22Rv1 (cell line): ENCODE measurements around the gene TC2N.
"Not testable (repeated sequence)": the region's sequence is repeated elsewhere in the genome, so short reads cannot be mapped to it uniquely, and the experiment has no call there.

Experiments used
- H3K27ac ChIP-seq: fragments of 450-650 bp; 2 replicates; pipeline ENCODE4 v1.5.1; 2017
- ZFX ChIP-seq: fragments of 450-650 bp; IDR thresholded peaks from 2 replicates; pipeline ENCODE4 v1.6.1; 2017; ENCODE audit warnings: antibody characterized with exemption, borderline replicate concordance
- TF ChIP-seq, protein P1 (sequence below): fragments of 450-650 bp; IDR thresholded peaks from 2 replicates; pipeline ENCODE4 v1.5.1; 2017; ENCODE audit warnings: mild to moderate bottlenecking

TC2N gene

GRCh38 chr14:91854327-91854934, 12.9 kb downstream of the TC2N start:
- TF ChIP-seq ZFX, result no peak
- TF ChIP-seq, protein P1, sequence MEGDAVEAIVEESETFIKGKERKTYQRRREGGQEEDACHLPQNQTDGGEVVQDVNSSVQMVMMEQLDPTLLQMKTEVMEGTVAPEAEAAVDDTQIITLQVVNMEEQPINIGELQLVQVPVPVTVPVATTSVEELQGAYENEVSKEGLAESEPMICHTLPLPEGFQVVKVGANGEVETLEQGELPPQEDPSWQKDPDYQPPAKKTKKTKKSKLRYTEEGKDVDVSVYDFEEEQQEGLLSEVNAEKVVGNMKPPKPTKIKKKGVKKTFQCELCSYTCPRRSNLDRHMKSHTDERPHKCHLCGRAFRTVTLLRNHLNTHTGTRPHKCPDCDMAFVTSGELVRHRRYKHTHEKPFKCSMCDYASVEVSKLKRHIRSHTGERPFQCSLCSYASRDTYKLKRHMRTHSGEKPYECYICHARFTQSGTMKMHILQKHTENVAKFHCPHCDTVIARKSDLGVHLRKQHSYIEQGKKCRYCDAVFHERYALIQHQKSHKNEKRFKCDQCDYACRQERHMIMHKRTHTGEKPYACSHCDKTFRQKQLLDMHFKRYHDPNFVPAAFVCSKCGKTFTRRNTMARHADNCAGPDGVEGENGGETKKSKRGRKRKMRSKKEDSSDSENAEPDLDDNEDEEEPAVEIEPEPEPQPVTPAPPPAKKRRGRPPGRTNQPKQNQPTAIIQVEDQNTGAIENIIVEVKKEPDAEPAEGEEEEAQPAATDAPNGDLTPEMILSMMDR, result no peak
- H3K27ac ChIP-seq, result no peak overlapping the region

DNA sequence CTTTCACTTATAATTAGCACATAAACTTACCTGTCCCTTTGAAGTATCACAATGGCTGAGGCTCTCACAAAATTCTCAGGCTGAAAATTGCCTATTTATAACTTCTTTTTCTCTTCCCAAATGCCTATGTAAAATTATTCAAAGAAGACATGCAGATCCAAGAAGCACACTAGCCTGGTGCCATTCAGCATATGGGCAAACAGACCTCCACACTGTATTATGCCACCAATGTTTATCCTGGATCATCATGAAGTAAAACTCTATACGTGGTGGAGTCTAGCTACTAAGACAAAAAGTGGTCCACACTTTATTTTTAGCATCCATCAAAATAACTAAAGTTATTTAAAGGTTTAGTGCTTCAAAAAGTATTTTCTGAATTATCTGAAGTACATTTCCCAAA, 15.8 kb downstream of the TC2N start:
- no peak overlapping the region for H3K27ac ChIP-seq
- no peak for TF ChIP-seq ZFX
- TF ChIP-seq, protein P1, result no peak

GRCh38 chr14:91848504-91849001, 18.8 kb downstream of the TC2N start:
- H3K27ac ChIP-seq, result no peak overlapping the region
- TF ChIP-seq, protein P1, result no peak
- TF ChIP-seq ZFX, result no peak

- H3K27ac ChIP-seq, result no peak overlapping the region
- no peak for TF ChIP-seq ZFX
- TF ChIP-seq, protein P1, result no peak
These were observed 19.6 kb downstream of the TC2N start for GRCh38 chr14:91847693-91848092.

DNA sequence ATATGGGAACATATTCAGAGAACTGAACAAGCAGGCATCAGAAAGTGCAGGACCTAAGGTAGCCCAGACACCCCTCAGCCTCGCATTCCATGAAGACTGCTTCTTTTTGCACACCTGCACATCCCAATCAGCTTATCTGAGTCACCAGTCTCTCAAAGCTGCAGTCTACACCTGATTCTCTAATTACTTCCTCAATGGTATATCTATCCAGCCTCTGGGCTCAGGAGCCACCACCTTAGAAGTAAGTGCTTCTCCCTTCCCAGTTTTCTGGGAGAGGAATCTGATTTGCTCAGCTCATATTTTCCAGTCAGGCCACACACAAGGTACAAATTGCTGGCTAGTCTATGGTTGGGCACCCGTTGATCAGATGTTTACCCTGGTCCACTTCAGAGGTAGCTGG, 21.7 kb downstream of the TC2N start:
- TF ChIP-seq ZFX, result no peak
- TF ChIP-seq, protein P1, result no peak
- no peak overlapping the region for H3K27ac ChIP-seq

GRCh38 chr14:91845056-91845455, 22.3 kb downstream of the TC2N start:
- not testable (repeated sequence) for H3K27ac ChIP-seq

DNA sequence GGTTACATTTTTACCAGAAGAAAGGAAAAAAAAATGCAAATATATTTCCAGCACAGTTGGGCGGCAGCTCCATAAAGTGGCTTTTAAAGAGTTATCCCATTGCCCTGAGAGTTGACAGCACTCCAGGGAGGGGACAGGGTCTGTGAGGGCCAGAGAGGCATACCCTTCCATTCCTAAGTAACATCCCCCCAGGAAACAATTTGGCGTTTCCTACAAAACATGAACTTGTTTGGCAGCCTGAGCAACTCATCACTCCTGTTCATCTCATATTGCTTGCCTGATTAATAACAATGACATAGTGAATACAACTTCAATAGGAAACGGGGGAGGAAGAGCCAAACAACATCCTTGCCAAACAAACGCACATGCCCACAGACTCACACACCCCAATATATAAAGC, 23.3 kb downstream of the TC2N start:
- TF ChIP-seq, protein P1, result no peak
- no peak overlapping the region for H3K27ac ChIP-seq

- no peak for TF ChIP-seq ZFX
- TF ChIP-seq, protein P1, result no peak
- no peak overlapping the region for H3K27ac ChIP-seq
These were observed 23.9 kb downstream of the TC2N start for GRCh38 chr14:91843437-91843836.
